Stomach (tissue), 4 donors: ENCODE results near the gene TBCE.

Experiments used
- CTCF ChIP-seq, 7 experiments: fragments of 450-650 bp in 4 of 7; fragments of 200-600 bp in 3 of 7; sonication (generic) in 3 of 7; IDR thresholded peaks; one replicate each; pipeline ENCODE4 v1.5.1; 2016 to 2019; ENCODE audit warnings: antibody characterized with exemption in 7 of 7, control low read depth in 2 of 7, mild to moderate bottlenecking in 1 of 7
- EP300 ChIP-seq: sonication (generic); formaldehyde crosslinking; IDR thresholded peaks from one replicate; pipeline ENCODE4 v1.6.1; 2017; ENCODE audit warnings: antibody characterized with exemption
- POLR2A ChIP-seq, 4 donors: fragments of 450-650 bp; IDR thresholded peaks; one replicate each; pipeline ENCODE4 v1.6.1; 2016; ENCODE audit warnings: antibody characterized with exemption in 4 of 4, control low read depth in 2 of 4, mild to moderate bottlenecking in 1 of 4, moderate library complexity in 1 of 4
- POLR2AphosphoS5 ChIP-seq, 3 donors: sonication (generic); formaldehyde crosslinking; IDR thresholded peaks; one replicate each; pipeline ENCODE4 v1.6.1; 2016; ENCODE audit warnings: antibody characterized with exemption in 3 of 3

- TF ChIP-seq CTCF (IDR thresholded peaks at IDR 0.05), result no peak
- TF ChIP-seq POLR2AphosphoS5 (IDR thresholded peaks at IDR 0.05), result no peak
- no peak for TF ChIP-seq POLR2A (IDR thresholded peaks at IDR 0.05)
- no peak for TF ChIP-seq EP300
These were observed 35.4 kb downstream of the TBCE start for GRCh38 chr1:235402457-235403200.
